Body of pancreas (tissue), 4 donors: ENCODE data around the gene PACRG.

Source experiments
- CTCF ChIP-seq, 7 experiments: fragments of 450-650 bp in 4 of 7; fragments of 200-600 bp in 3 of 7; sonication (generic) in 3 of 7; IDR thresholded peaks; one replicate each; pipeline ENCODE4 v1.5.1; 2016 to 2019; ENCODE audit warnings: antibody characterized with exemption in 7 of 7
- POLR2A ChIP-seq, 3 donors: fragments of 450-650 bp; IDR thresholded peaks; one replicate each; pipeline ENCODE4 v1.6.1; 2016; ENCODE audit warnings: antibody characterized with exemption in 3 of 3, mild to moderate bottlenecking in 2 of 3

GRCh38 chr6:163230901-163231300 is 503.1 kb downstream of the PACRG start:
- TF ChIP-seq CTCF (IDR thresholded peaks at IDR 0.05) (no peak), POLR2A (IDR thresholded peaks at IDR 0.05) (no peak)
